ENCODE results near the gene KCTD10.

- TF ChIP-seq CTCF (IDR thresholded peaks at IDR 0.05; ENCODE audit: low read depth, low read length), result no peak
- TF ChIP-seq, protein P1, sequence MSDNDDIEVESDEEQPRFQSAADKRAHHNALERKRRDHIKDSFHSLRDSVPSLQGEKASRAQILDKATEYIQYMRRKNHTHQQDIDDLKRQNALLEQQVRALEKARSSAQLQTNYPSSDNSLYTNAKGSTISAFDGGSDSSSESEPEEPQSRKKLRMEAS (IDR thresholded peaks at IDR 0.05; ENCODE audit: low read depth, low read length), result no peak
These were observed 25.7 kb downstream of the KCTD10 start for GRCh38 chr12:109451400-109451799.
